HEK293T (cell line): ENCODE data around the gene SPEM3.

Source experiments
- BHLHE40 ChIP-seq: fragments of 450-650 bp; IDR thresholded peaks from 2 replicates; pipeline ENCODE4 v1.6.1; 2016; ENCODE audit warnings: mild to moderate bottlenecking, moderate library complexity, borderline replicate concordance
- FOXK2 ChIP-seq: fragments of 450-650 bp; IDR thresholded peaks from 2 replicates; pipeline ENCODE4 v1.6.1; 2016; ENCODE audit warnings: mild to moderate bottlenecking
- FOXM1 ChIP-seq: fragments of 450-650 bp; IDR thresholded peaks from 2 replicates; pipeline ENCODE4 v1.6.1; 2017; ENCODE audit warnings: mild to moderate bottlenecking, borderline replicate concordance
- L3MBTL2 ChIP-seq: fragments of 450-650 bp; conservative IDR thresholded peaks from 2 replicates; pipeline ENCODE4 v1.6.1; 2016; ENCODE audit warnings: mild to moderate bottlenecking
- LEF1 ChIP-seq: fragments of 450-650 bp; IDR thresholded peaks from 2 replicates; pipeline ENCODE4 v1.6.1; 2017; ENCODE audit warnings: mild to moderate bottlenecking, borderline replicate concordance
- PKNOX1 ChIP-seq: fragments of 450-650 bp; IDR thresholded peaks from 2 replicates; pipeline ENCODE4 v1.6.1; 2016

GRCh38 chr17:7405350-7406234 lies 23.1 kb upstream of the SPEM3 start:
- TF ChIP-seq BHLHE40 = no peak
- TF ChIP-seq PKNOX1 = no peak
- TF ChIP-seq FOXK2 = no peak
- TF ChIP-seq LEF1 = no peak
- no peak for TF ChIP-seq L3MBTL2
- no peak for TF ChIP-seq FOXM1
